HCT116 (cell line): Measurements from ENCODE around the gene SNTB2. TPM values are rescaled to one million over a fixed set of nuclear protein-coding genes. Genes with fewer than 3 reads are reported as not detected.

Experiments used
- ATAC-seq: fragments of 200-7000 bp; cut with Tn5 transposase; 2 replicates; pipeline ENCODE4 v1.9.1; 2020; ENCODE audit warnings: mild to moderate bottlenecking, moderate library complexity
- BruUV-seq: library from RNA; stranded (reverse); fragments of 400-500 nt; replicated peaks from 2 replicates; lab custom pipeline; 2021; lab: Mats Ljungman, UMichigan
- CTCF ChIA-PET: fragments of 300-600 bp; sonication (Branson Sonifier 250); formaldehyde crosslinking; loops from one replicate; lab custom pipeline; 2021; ENCODE audit warnings: antibody characterized with exemption; lab: Charles Lee
- POLR2A ChIA-PET: fragments of 300-600, 350-600 bp; sonication (Branson Sonifier 250); formaldehyde crosslinking; loops from one replicate; lab custom pipeline; 2021; ENCODE audit warnings: antibody characterized with exemption; lab: Charles Lee
- RAD21 ChIA-PET, 2 experiments: fragments of 300-600 bp; sonication (Branson Sonifier 250); formaldehyde crosslinking; loops; one replicate each; lab custom pipeline; 2023; ENCODE audit warnings: low total read pairs in 2 of 2; ENCODE audit not compliant: uncharacterized antibody in 2 of 2, unreplicated experiment in 2 of 2, low non-redundant PET in 1 of 2; lab: Charles Lee
- DNase-seq: peaks from one replicate; pipeline ENCODE4 v3.0.0-alpha.2; 2010; ENCODE audit warnings: low read depth, low spot score
- H2AFZ ChIP-seq: fragments of 200-600 bp; shearing (Covaris generic), sonication (generic); 2 replicates; pipeline ENCODE4 v1.6.1; 2017; ENCODE audit warnings: low read depth, mixed run types, mixed read lengths, antibody characterized with exemption, low read length; ENCODE audit not compliant: poor library complexity, severe bottlenecking
- H3K27ac ChIP-seq: 2 replicates; pipeline ENCODE4 v1.5.1; 2012; ENCODE audit warnings: low read depth, low read length
- H3K27me3 ChIP-seq: fragments of 200-600 bp; sonication (generic); 2 replicates; pipeline ENCODE4 v1.6.1; 2016; ENCODE audit warnings: mixed run types, low read length, mixed read lengths; ENCODE audit not compliant: insufficient read depth
- H3K36me3 ChIP-seq, 2 experiments: fragments of 200-500 bp in 1 of 2; fragments of 200-600 bp in 1 of 2; sonication (Bioruptor generic) in 1 of 2; sonication (generic) in 1 of 2; 2 replicates each; pipeline versions ENCODE4 v1.5.1 to v1.6.1; 2014 to 2016; ENCODE audit warnings: low read length in 2 of 2, inconsistent platforms in 1 of 2, mixed read lengths in 1 of 2, mixed run types in 1 of 2; ENCODE audit not compliant: insufficient read depth in 2 of 2, control insufficient read depth in 1 of 2
- H3K4me1 ChIP-seq, 2 experiments: fragments of 200-600 bp in 1 of 2; sonication (generic) in 1 of 2; 2 replicates each; pipeline versions ENCODE4 v1.5.1 to v1.6.1; 2012 to 2017; ENCODE audit warnings: low read length in 2 of 2, inconsistent platforms in 1 of 2, mild to moderate bottlenecking in 1 of 2, mixed read lengths in 1 of 2, mixed run types in 1 of 2, moderate library complexity in 1 of 2; ENCODE audit not compliant: insufficient read depth in 2 of 2, control insufficient read depth in 1 of 2
- H3K4me2 ChIP-seq: fragments of 200-600 bp; sonication (generic); 2 replicates; pipeline ENCODE4 v1.6.1; 2017; ENCODE audit warnings: mixed run types, low read length, mixed read lengths
- H3K4me3 ChIP-seq, 2 experiments: fragments of 200-600 bp in 1 of 2; sonication (generic) in 1 of 2; replicated peaks in 1 of 2; 2 replicates each; pipeline ENCODE4 v1.5.1; 2011 to 2016; ENCODE audit warnings: low read length in 2 of 2, control low read depth in 1 of 2, low read depth in 1 of 2, mild to moderate bottlenecking in 1 of 2, mixed read lengths in 1 of 2, mixed run types in 1 of 2
- H3K79me2 ChIP-seq: fragments of 200-600 bp; sonication (generic); 2 replicates; pipeline ENCODE4 v1.6.1; 2017; ENCODE audit warnings: mild to moderate bottlenecking, mixed run types, low read length, moderate library complexity, mixed read lengths; ENCODE audit not compliant: insufficient read depth
- H3K9ac ChIP-seq: fragments of 200-600 bp; sonication (generic); 2 replicates; pipeline ENCODE4 v1.6.1; 2016; ENCODE audit warnings: low read length, mixed read lengths
- H3K9me2 ChIP-seq: fragments of 200-600 bp; sonication (generic), shearing (Covaris generic); 2 replicates; pipeline ENCODE4 v1.6.1; 2017; ENCODE audit warnings: mixed run types, mild to moderate bottlenecking, moderate library complexity; ENCODE audit not compliant: insufficient read depth
- H3K9me3 ChIP-seq, 2 experiments: fragments of 200-500 bp in 1 of 2; fragments of 200-600 bp in 1 of 2; sonication (Bioruptor generic) in 1 of 2; sonication (generic) in 1 of 2; 2 replicates each; pipeline ENCODE4 v1.6.1; 2014 to 2017; ENCODE audit warnings: low read length in 2 of 2, mixed read lengths in 2 of 2, inconsistent platforms in 1 of 2, low read depth in 1 of 2, mild to moderate bottlenecking in 1 of 2, mixed run types in 1 of 2, moderate library complexity in 1 of 2; ENCODE audit not compliant: control insufficient read depth in 1 of 2, insufficient read depth in 1 of 2
- H4K20me1 ChIP-seq: fragments of 200-600 bp; sonication (generic), shearing (Covaris generic); 2 replicates; pipeline ENCODE4 v1.6.1; 2017; ENCODE audit warnings: mixed run types, mild to moderate bottlenecking, moderate library complexity; ENCODE audit not compliant: insufficient read depth
- CBX3 ChIP-seq: IDR thresholded peaks from 2 replicates; pipeline ENCODE4 v1.6.1; 2012; ENCODE audit warnings: low read depth
- CEBPB ChIP-seq: IDR thresholded peaks from 2 replicates; pipeline ENCODE4 v1.6.1; 2012; ENCODE audit warnings: low read depth
- EGR1 ChIP-seq: IDR thresholded peaks from 2 replicates; pipeline ENCODE4 v1.6.1; 2012; ENCODE audit warnings: low read depth
- ELF1 ChIP-seq: IDR thresholded peaks from 2 replicates; pipeline ENCODE4 v1.6.1; 2012; ENCODE audit warnings: low read depth, borderline replicate concordance
- EZH2 ChIP-seq: fragments of 200-600 bp; sonication (generic); IDR thresholded peaks from 2 replicates; pipeline ENCODE4 v1.6.1; 2017; ENCODE audit warnings: antibody characterized with exemption, mixed run types
- EZH2phosphoT487 ChIP-seq: fragments of 200-600 bp; IDR thresholded peaks from 2 replicates; pipeline ENCODE4 v1.6.1; 2018; ENCODE audit warnings: antibody characterized with exemption, borderline replicate concordance
- FOSL1 ChIP-seq: IDR thresholded peaks from 2 replicates; pipeline ENCODE4 v1.6.1; 2012; ENCODE audit warnings: low read depth
- JUND ChIP-seq: IDR thresholded peaks from 2 replicates; pipeline ENCODE4 v1.6.1; 2012
- POLR2A ChIP-seq: IDR thresholded peaks from 2 replicates; pipeline ENCODE4 v1.7.0; 2011; ENCODE audit warnings: borderline replicate concordance; ENCODE audit not compliant: insufficient read depth, insufficient read length; ENCODE audit errors: extremely low read depth
- POLR2AphosphoS5 ChIP-seq: IDR thresholded peaks from 2 replicates; pipeline ENCODE4 v1.6.1; 2011; ENCODE audit warnings: mild to moderate bottlenecking, low read depth, low read length, moderate library complexity
- SIN3A ChIP-seq: IDR thresholded peaks from 2 replicates; pipeline ENCODE4 v1.6.1; 2012; ENCODE audit warnings: low read depth
- SP1 ChIP-seq: IDR thresholded peaks from 2 replicates; pipeline ENCODE4 v1.6.1; 2012; ENCODE audit warnings: low read depth
- TCF7L2 ChIP-seq: IDR thresholded peaks from 2 replicates; pipeline ENCODE4 v1.7.0; 2011; ENCODE audit warnings: borderline replicate concordance, inconsistent platforms; ENCODE audit not compliant: insufficient read depth, insufficient read length; ENCODE audit errors: extremely low read depth
- YY1 ChIP-seq: IDR thresholded peaks from 2 replicates; pipeline ENCODE4 v1.6.1; 2011; ENCODE audit warnings: low read length, low read depth, moderate library complexity, mild to moderate bottlenecking; ENCODE audit not compliant: insufficient replicate concordance; ENCODE audit errors: extremely low read depth
- ZFX ChIP-seq: fragments of 450-650 bp; IDR thresholded peaks from 2 replicates; pipeline ENCODE4 v1.6.1; 2017
- ZNF274 ChIP-seq: fragments of 200-500 bp; sonication (Bioruptor generic); IDR thresholded peaks from 2 replicates; pipeline ENCODE4 v1.6.1; 2014; ENCODE audit warnings: mild to moderate bottlenecking, low read depth, low read length, inconsistent platforms
- intact Hi-C: fragments of 100-400 bp; cut with micrococcal nuclease; formaldehyde crosslinking; loops from 2 replicates; pipeline ENCODE4 v1.10.0; 2022
- total RNA-seq: library from RNA; stranded (reverse); gene quantifications from one replicate; pipeline ENCODE4 v1.2.1, GENCODE V29; 2021; ENCODE audit not compliant: unreplicated experiment
- TF ChIP-seq, protein P1 (sequence below): IDR thresholded peaks from 2 replicates; pipeline ENCODE4 v1.6.1; 2011; ENCODE audit warnings: mild to moderate bottlenecking, low read length, moderate library complexity; ENCODE audit not compliant: insufficient replicate concordance; ENCODE audit errors: extremely low read depth
- TF ChIP-seq, protein P2 (sequence below): IDR thresholded peaks from 2 replicates; pipeline ENCODE4 v1.6.1; 2012
- TF ChIP-seq, protein P3 (sequence below), 3 experiments: fragments of 200-600 bp in 1 of 3; sonication (generic) in 1 of 3; IDR thresholded peaks in 2 of 3; conservative IDR thresholded peaks in 1 of 3; 2 replicates each; pipeline ENCODE4 v1.5.1; 2012 to 2017; ENCODE audit warnings: low read depth in 2 of 3, low read length in 2 of 3, antibody characterized with exemption in 1 of 3, borderline replicate concordance in 1 of 3, control low read depth in 1 of 3, mild to moderate bottlenecking in 1 of 3, mixed read lengths in 1 of 3, mixed run types in 1 of 3, moderate library complexity in 1 of 3; ENCODE audit not compliant: insufficient read depth in 1 of 3
- TF ChIP-seq, protein P4 (sequence below): IDR thresholded peaks from 2 replicates; pipeline ENCODE4 v1.6.1; 2012; ENCODE audit warnings: low read depth

Gene SNTB2
- total RNA-seq, 1 experiment from 2014 or later = 38.1 TPM

DNA sequence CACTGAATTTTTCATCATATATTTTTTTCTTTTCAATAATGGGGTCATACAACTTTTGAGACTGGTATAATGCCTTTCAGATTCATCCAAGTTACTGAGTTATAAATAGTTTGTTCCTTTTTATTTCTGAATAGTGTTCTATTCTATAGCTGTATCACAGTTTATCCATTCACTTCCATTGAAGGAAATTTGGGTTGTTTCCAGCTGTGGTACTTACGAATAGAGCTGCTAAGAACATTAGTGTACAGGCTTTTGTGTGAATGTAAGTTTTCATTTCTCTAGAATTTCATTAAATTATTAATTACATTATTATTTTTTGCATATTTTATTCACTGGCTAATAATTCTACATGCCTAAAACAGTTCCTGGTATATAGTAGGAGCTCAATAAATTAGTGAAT lies 52.9 kb downstream of the SNTB2 start (continued):
- no peak for TF ChIP-seq EZH2
- TF ChIP-seq, all 23 proteins: peak for 0

DNA sequence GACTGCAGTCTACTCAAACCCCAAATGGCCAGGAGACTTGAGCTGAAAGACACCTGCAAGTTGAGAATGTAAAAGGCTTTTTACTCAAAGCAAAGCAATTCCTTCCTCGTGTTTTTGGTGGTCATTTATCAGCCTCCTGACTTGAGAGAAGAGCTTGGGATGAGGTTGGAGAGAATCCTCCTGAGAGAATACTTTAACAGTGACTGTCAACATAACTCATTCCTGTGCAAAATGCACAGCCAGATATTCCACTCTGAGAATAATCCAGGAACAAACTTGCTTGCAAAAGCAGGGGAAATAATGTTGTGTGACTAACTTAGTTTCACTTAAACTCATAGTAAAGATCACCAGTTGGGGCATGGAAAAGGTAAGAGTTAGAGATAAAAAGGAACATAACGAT lies 53.4 kb downstream of the SNTB2 start:
- Histone ChIP-seq H3K9me3 (no peaks in the 10 kb centered on the region), H3K4me2 (no peak overlapping the region), H4K20me1 (no peaks in the 10 kb centered on the region; the same call in 1 of the 2 replicates), H3K27me3 (no peaks in the 10 kb centered on the region), H3K9me2 (no peaks in the 10 kb centered on the region), H3K4me3 (no peak overlapping the region), H2AFZ (no peak overlapping the region), H3K27ac (no peak overlapping the region), H3K36me3 (no peaks in the 10 kb centered on the region; a peak in 1 of 4 replicates), H3K9ac (no peak overlapping the region), H3K4me1 (no peaks in the 10 kb centered on the region), H3K79me2 (peaks cover 6% of the 10 kb centered on the region; the same call in 1 of the 2 replicates)
- intact Hi-C loops = no loop called here
- TF ChIP-seq EZH2 (no peak), ZNF274 (no peak), SIN3A (no peak), SP1 (no peak), TCF7L2 (no peak), ZFX (no peak), FOSL1 (no peak), CBX3 (no peak), CEBPB (no peak), POLR2AphosphoS5 (no peak), JUND (no peak), ELF1 (no peak), YY1 (no peak), EGR1 (no peak), EZH2phosphoT487 (no peak), POLR2A (no peak)
- TF ChIP-seq, protein P1, sequence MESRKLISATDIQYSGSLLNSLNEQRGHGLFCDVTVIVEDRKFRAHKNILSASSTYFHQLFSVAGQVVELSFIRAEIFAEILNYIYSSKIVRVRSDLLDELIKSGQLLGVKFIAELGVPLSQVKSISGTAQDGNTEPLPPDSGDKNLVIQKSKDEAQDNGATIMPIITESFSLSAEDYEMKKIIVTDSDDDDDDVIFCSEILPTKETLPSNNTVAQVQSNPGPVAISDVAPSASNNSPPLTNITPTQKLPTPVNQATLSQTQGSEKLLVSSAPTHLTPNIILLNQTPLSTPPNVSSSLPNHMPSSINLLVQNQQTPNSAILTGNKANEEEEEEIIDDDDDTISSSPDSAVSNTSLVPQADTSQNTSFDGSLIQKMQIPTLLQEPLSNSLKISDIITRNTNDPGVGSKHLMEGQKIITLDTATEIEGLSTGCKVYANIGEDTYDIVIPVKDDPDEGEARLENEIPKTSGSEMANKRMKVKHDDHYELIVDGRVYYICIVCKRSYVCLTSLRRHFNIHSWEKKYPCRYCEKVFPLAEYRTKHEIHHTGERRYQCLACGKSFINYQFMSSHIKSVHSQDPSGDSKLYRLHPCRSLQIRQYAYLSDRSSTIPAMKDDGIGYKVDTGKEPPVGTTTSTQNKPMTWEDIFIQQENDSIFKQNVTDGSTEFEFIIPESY = no peak
- TF ChIP-seq, protein P2, sequence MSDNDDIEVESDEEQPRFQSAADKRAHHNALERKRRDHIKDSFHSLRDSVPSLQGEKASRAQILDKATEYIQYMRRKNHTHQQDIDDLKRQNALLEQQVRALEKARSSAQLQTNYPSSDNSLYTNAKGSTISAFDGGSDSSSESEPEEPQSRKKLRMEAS = no peak
- TF ChIP-seq, protein P3, sequence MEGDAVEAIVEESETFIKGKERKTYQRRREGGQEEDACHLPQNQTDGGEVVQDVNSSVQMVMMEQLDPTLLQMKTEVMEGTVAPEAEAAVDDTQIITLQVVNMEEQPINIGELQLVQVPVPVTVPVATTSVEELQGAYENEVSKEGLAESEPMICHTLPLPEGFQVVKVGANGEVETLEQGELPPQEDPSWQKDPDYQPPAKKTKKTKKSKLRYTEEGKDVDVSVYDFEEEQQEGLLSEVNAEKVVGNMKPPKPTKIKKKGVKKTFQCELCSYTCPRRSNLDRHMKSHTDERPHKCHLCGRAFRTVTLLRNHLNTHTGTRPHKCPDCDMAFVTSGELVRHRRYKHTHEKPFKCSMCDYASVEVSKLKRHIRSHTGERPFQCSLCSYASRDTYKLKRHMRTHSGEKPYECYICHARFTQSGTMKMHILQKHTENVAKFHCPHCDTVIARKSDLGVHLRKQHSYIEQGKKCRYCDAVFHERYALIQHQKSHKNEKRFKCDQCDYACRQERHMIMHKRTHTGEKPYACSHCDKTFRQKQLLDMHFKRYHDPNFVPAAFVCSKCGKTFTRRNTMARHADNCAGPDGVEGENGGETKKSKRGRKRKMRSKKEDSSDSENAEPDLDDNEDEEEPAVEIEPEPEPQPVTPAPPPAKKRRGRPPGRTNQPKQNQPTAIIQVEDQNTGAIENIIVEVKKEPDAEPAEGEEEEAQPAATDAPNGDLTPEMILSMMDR (IDR thresholded peaks at IDR 0.05 in 2 of 3, conservative IDR thresholded peaks at IDR 0.05 in 1 of 3; ENCODE audit: borderline replicate concordance in 1 of 3, insufficient read depth in 1 of 3, low read depth in 2 of 3, low read length in 2 of 3) = no peak
- TF ChIP-seq, protein P4, sequence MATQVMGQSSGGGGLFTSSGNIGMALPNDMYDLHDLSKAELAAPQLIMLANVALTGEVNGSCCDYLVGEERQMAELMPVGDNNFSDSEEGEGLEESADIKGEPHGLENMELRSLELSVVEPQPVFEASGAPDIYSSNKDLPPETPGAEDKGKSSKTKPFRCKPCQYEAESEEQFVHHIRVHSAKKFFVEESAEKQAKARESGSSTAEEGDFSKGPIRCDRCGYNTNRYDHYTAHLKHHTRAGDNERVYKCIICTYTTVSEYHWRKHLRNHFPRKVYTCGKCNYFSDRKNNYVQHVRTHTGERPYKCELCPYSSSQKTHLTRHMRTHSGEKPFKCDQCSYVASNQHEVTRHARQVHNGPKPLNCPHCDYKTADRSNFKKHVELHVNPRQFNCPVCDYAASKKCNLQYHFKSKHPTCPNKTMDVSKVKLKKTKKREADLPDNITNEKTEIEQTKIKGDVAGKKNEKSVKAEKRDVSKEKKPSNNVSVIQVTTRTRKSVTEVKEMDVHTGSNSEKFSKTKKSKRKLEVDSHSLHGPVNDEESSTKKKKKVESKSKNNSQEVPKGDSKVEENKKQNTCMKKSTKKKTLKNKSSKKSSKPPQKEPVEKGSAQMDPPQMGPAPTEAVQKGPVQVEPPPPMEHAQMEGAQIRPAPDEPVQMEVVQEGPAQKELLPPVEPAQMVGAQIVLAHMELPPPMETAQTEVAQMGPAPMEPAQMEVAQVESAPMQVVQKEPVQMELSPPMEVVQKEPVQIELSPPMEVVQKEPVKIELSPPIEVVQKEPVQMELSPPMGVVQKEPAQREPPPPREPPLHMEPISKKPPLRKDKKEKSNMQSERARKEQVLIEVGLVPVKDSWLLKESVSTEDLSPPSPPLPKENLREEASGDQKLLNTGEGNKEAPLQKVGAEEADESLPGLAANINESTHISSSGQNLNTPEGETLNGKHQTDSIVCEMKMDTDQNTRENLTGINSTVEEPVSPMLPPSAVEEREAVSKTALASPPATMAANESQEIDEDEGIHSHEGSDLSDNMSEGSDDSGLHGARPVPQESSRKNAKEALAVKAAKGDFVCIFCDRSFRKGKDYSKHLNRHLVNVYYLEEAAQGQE = no peak
- ChIA-PET CTCF (no interaction called here), POLR2A (no interaction called here), RAD21 (interaction anchor here in 1 of 2 experiments (0.7 kb wide), 1 partner anchor 358 kb away, joined by 3 read pairs; no protein-coding TSS in a partner anchor)
- DNase-seq (no peak), ATAC-seq (no peak)
- BruUV-seq = no TSS peak
